Subcutaneous adipose tissue (tissue), 4 donors: ENCODE results near the gene ITM2B. TPM values are rescaled to one million over a fixed set of nuclear protein-coding genes. Genes with fewer than 3 reads are reported as not detected.

ENCODE experiments used
- total RNA-seq, 4 donors: library from RNA; depleted of rRNA; stranded (reverse); fragments of >200 nt; gene quantifications; one replicate each; pipeline ENCODE4 v1.1.0, GENCODE V29; 2016
- TF ChIP-seq, protein P1 (sequence below): fragments of 450-650 bp; IDR thresholded peaks from one replicate; pipeline ENCODE4 v1.5.1; 2016; ENCODE audit warnings: low read depth, mild to moderate bottlenecking, control low read depth, antibody characterized with exemption, moderate library complexity

ITM2B gene
- total RNA-seq, 4 donors from 2014 or later = 665 to 1,817 (median 866) TPM

- TF ChIP-seq, protein P1, sequence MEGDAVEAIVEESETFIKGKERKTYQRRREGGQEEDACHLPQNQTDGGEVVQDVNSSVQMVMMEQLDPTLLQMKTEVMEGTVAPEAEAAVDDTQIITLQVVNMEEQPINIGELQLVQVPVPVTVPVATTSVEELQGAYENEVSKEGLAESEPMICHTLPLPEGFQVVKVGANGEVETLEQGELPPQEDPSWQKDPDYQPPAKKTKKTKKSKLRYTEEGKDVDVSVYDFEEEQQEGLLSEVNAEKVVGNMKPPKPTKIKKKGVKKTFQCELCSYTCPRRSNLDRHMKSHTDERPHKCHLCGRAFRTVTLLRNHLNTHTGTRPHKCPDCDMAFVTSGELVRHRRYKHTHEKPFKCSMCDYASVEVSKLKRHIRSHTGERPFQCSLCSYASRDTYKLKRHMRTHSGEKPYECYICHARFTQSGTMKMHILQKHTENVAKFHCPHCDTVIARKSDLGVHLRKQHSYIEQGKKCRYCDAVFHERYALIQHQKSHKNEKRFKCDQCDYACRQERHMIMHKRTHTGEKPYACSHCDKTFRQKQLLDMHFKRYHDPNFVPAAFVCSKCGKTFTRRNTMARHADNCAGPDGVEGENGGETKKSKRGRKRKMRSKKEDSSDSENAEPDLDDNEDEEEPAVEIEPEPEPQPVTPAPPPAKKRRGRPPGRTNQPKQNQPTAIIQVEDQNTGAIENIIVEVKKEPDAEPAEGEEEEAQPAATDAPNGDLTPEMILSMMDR = no peak
Observed at GRCh38 chr13:48299591-48299990, 66.6 kb downstream of the ITM2B start.

- TF ChIP-seq, protein P1 = no peak
Observed at GRCh38 chr13:48302871-48303358, 69.9 kb downstream of the ITM2B start.

DNA sequence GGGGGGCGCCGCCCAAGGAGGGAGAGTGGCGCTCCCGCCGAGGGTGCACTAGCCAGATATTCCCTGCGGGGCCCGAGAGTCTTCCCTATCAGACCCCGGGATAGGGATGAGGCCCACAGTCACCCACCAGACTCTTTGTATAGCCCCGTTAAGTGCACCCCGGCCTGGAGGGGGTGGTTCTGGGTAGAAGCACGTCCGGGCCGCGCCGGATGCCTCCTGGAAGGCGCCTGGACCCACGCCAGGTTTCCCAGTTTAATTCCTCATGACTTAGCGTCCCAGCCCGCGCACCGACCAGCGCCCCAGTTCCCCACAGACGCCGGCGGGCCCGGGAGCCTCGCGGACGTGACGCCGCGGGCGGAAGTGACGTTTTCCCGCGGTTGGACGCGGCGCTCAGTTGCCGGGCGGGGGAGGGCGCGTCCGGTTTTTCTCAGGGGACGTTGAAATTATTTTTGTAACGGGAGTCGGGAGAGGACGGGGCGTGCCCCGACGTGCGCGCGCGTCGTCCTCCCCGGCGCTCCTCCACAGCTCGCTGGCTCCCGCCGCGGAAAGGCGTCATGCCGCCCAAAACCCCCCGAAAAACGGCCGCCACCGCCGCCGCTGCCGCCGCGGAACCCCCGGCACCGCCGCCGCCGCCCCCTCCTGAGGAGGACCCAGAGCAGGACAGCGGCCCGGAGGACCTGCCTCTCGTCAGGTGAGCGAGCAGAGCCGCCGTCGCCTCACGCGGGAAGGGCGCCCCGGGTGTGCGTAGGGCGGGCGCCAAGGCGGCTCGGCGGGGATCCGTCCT, 70.5 kb downstream of the ITM2B start, which contains the start of gene RB1:
TSS of gene RB1 (plus strand) at position 393 of the 784 bp plus-strand sequence. CDS start at position 555, 162 bp downstream.
- TF ChIP-seq, protein P1 = no peak

GRCh38 chr13:48304143-48304876, 71.3 kb downstream of the ITM2B start:
- TF ChIP-seq, protein P1 = no peak

DNA sequence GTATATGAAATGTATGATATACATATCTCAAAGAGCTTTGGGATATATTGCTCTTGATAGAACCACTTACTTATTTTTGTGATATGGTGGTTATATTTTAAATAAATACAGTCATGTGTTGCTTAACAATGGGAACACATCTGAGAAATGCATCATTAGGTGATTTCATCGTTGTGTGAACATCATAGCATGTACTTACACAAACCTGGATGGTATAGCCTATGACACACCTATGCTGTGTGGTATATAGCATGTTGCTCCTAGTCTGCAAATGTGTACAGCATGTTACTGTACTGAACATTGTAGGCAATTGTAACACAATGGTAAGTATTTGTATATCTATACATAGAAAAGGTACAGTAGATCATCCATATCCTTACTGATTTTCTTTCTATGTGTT, 78.2 kb downstream of the ITM2B start:
- TF ChIP-seq, protein P1 = no peak

GRCh38 chr13:48315969-48316650, 83.1 kb downstream of the ITM2B start:
- TF ChIP-seq, protein P1 = no peak
